Dedifferentiated amniotic fluid mesenchymal stem cell (primary cell): ENCODE measurements around the gene GRID2.

ENCODE experiments used
- DNase-seq: peaks from one replicate; pipeline ENCODE4 v3.0.0-alpha.2; 2016; ENCODE audit errors: extremely low spot score

GRID2 gene

GRCh38 chr4:93502991-93503390, 1199.2 kb downstream of the GRID2 start:
- DNase-seq, result no peak

GRCh38 chr4:93513851-93514250, 1210.1 kb downstream of the GRID2 start:
- no peak for DNase-seq

GRCh38 chr4:93515208-93515607, 1211.4 kb downstream of the GRID2 start:
- no peak for DNase-seq

- DNase-seq, result no peak
Measured at GRCh38 chr4:93529692-93530372, 1226.1 kb downstream of the GRID2 start.

- no peak for DNase-seq
Measured at GRCh38 chr4:93532234-93532633, 1228.5 kb downstream of the GRID2 start.

- no peak for DNase-seq
Measured at GRCh38 chr4:93540562-93540961, 1236.8 kb downstream of the GRID2 start.

GRCh38 chr4:93561842-93562241, 1258.1 kb downstream of the GRID2 start:
- no peak for DNase-seq

- no peak for DNase-seq
Measured at GRCh38 chr4:93568758-93569157, 1265.0 kb downstream of the GRID2 start.

- DNase-seq, result no peak
Measured at GRCh38 chr4:93573285-93573684, 1269.5 kb downstream of the GRID2 start.

- DNase-seq, result no peak
Measured at GRCh38 chr4:93578942-93579341, 1275.2 kb downstream of the GRID2 start.

- DNase-seq, result no peak
Measured at GRCh38 chr4:93605163-93605562, 1301.4 kb downstream of the GRID2 start.

GRCh38 chr4:93617606-93618005, 1313.8 kb downstream of the GRID2 start:
- DNase-seq, result no peak

- DNase-seq, result no peak
Measured at GRCh38 chr4:93633721-93634120, 1330.0 kb downstream of the GRID2 start.

GRCh38 chr4:93635943-93636342, 1332.2 kb downstream of the GRID2 start:
- no peak for DNase-seq

- DNase-seq, result no peak
Measured at GRCh38 chr4:93645120-93645519, 1341.4 kb downstream of the GRID2 start.

GRCh38 chr4:93646233-93646930, 1342.6 kb downstream of the GRID2 start:
- DNase-seq, result no peak

- DNase-seq, result no peak
Measured at GRCh38 chr4:93648258-93648657, 1344.5 kb downstream of the GRID2 start.

- no peak for DNase-seq
Measured at GRCh38 chr4:93649828-93650227, 1346.1 kb downstream of the GRID2 start.

- no peak for DNase-seq
Measured at GRCh38 chr4:93654211-93654610, 1350.4 kb downstream of the GRID2 start.

GRCh38 chr4:93657527-93657926, 1353.8 kb downstream of the GRID2 start:
- no peak for DNase-seq

GRCh38 chr4:93658443-93658842, 1354.7 kb downstream of the GRID2 start:
- no peak for DNase-seq

- DNase-seq, result no peak
Measured at GRCh38 chr4:93659629-93660028, 1355.9 kb downstream of the GRID2 start.

GRCh38 chr4:93660036-93660435, 1356.3 kb downstream of the GRID2 start:
- no peak for DNase-seq

GRCh38 chr4:93670434-93670833, 1366.7 kb downstream of the GRID2 start:
- DNase-seq, result no peak
